CD4-positive, alpha-beta T cell treated with Interleukin-1 beta for 1 hour (primary cell): ENCODE data around the gene GPR3.

ENCODE experiments used
- DNase-seq, 2 donors: peaks; one replicate each; pipeline ENCODE4 v3.0.0-alpha.2; 2020 to 2022

GPR3 gene

DNA sequence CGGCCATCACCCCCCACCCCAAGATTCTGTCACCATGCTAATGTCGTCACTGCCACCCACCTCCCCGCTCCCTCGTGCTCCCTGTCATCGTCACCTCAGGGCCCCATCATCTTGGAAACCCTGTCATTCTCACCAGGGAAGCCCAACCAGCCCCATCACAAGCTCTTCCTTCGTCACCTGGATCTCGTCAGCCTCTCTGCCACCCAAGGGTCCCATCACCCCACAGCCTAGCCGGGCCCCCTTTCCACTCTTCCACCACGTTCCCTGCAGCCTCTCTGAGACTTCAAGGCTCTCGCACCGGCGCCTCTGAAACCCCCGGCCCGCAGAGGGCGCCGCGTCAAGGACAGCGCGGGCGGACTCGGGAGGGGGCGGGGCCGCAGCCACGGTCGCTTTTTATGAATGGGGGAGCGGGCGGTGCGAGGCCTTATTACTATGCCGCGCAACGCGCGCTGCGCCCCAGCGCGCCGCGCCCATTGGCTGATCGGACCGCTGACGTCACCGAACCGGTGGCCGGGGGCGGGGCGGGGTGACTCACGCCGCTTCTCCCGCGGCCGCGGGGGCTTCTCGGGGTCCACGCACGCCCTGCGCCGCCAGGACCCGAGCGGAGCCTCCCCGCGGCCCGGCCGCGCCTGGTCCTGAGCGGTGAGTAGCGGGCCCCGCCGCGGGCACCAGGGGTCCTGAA lies at the start of gene GPR3:
GPR3 (plus strand) TSS at position 527 of the 682 bp plus-strand sequence. CDS start 1,177 bp downstream, outside the sequence.
- peak; percentile 94 for DNase-seq

DNA sequence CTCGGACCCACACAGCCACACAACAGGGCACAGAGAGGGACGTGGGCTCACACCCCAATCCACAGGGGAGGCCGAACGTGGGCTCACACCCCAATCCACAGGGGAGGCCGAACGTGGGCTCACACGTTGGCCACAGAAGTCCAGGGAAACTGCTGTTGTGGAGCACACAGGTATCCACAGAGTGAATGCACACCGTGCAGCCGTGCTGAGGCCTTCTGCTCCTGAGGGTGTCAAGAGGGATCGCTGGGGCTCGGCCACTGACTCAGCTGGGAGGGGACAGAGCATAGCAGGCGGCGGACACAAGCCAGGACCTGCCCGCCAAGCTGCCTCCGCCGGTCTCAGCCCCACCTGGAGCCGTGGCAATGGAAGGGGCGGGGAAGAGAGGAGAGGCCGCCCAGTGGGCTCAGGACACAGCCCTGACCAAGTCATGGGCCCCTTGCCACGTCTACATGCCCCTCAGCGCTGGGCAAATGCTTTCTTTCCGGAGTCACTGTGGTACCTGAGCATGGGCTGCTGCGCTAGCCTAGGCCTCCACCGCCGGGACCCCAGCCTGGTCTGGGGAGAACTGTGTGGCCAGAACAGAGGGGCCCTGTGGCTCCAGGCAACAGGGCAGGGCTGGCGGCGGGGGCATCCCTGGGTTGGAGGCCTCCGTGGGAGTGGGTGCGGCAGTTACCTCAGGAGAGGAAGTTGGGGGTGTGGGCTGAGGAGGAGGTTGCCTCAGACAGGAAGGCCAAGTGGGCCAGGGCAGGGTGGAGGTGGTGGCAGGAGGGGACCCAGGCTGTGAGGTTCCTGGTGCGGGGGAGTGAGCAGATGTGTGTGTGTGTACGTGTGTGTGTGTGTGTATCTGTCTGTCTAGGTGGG lies 49.4 kb upstream of the GPR3 start:
- DNase-seq = peak; percentile 83 to 86

- DNase-seq = no peak
These were observed 48.8 kb upstream of the GPR3 start for GRCh38 chr1:27343639-27344025.

GRCh38 chr1:27345272-27345671 lies 47.1 kb upstream of the GPR3 start:
- DNase-seq = no peak

GRCh38 chr1:27346357-27346756 lies 46.1 kb upstream of the GPR3 start:
- DNase-seq = no peak

DNA sequence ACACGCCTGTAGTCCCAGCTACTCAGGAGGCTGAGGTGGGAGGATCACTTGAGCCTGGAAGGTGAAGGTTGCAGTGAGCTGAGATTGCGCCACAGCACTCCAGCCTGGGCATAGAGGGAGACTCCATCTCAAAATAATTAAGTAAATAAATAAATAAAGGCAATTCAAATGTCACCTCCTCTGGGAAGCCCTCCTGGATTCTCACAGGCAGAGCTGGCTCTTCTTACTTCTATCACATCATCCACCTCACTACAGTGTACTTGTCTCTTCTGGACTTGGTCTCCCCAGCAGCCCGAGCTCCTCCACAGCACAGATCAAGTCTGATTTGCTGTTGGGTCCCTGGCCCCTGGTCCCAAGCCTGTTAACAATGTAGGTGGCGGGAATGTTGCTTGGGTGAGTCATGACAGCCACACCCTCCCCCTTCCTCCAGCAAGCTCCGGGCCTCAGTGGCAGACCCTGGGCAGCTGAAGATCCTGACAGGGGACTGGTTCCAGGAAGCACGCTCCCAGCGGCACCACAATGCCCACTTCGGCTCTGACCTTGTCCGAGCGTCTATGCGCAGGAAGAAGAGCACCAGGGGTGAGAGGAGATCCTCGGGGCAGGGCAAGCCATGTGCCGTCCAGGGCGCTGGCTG lies 45.3 kb upstream of the GPR3 start:
- no peak for DNase-seq

DNA sequence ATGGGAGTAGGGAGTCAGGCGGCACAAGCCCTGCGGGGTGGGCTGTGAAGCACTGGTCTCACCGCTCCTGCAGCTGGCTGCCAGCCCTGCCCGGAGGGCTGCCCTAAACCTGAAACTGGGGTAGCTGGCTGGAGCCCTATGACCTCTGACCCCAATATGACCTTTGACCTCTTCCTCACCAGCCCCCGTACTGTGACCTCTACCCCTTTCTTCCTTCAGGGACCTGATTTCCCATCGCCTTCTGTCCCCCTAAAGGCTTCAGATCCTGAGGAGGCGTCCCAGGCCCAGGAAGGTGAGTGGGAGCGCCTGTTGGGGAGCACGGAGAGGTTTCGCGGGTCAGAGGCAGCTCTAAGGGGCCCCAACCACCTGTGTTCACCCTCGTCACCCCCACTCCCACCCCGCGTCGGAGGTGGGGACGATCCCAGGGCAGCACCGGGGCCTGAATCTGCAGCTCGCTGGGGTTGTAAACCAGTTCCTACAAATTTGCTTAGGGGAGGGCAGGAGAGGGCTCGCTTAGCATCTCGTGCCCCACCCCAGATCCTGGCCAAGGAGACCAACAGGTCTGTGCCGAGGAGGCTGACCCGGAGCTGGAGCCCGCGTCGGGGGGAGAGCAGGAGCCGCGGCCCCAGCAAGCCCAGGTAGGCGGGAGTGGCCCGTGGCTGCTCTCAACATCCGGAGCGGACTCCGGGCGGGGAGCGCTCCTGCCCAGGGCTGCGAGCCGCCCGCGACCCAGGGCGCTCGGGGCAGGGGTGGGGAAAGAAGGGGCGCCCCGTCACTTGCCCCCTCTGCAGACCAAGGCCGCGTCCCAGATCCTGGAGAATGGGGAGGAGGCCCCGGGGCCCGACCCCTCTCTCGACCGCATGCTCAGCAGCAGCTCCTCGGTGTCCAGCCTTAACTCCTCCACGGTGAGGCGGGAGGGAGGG lies 43.3 kb upstream of the GPR3 start:
- DNase-seq = peak; percentile 13 to 38

GRCh38 chr1:27349784-27350662 lies 42.4 kb upstream of the GPR3 start:
- DNase-seq = no peak

DNA sequence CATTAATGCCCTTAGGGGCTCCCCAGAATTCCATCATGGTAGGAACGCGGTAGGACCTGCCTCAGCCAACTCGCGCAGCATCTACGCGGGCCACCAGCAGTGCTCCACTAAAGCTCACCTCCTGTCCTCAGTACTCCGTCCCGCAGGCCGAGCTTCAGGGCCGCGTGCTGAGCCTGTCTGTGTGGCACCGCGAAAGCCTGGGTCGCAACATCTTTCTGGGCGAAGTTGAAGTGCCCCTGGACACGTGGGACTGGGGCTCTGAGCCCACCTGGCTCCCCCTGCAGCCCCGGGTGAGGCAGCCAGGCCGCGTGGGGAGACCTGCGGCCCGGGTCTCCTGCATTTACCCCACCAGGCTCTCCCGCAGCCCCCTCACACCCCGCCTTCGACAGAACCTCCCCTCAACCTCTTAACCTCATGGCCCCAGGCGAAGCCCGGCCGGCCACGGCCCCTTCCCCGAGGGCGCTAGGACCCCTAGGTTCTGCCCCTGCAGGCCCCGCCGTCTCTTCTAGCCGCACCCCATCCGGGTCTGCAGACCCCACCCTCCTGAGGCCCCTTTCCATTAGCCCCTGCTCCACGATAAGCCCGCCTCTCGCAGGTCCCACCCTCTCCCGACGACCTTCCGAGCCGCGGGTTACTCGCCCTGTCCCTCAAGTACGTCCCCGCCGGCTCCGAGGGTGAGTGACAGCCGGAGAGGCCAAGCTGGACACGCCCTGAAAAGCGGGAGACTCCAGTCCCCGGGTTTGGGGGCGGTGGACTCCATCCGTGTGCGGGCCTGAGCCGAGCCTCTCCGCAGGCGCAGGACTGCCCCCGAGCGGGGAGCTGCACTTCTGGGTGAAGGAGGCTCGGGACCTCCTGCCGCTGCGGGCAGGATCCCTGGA lies 41.5 kb upstream of the GPR3 start:
- no peak for DNase-seq

DNA sequence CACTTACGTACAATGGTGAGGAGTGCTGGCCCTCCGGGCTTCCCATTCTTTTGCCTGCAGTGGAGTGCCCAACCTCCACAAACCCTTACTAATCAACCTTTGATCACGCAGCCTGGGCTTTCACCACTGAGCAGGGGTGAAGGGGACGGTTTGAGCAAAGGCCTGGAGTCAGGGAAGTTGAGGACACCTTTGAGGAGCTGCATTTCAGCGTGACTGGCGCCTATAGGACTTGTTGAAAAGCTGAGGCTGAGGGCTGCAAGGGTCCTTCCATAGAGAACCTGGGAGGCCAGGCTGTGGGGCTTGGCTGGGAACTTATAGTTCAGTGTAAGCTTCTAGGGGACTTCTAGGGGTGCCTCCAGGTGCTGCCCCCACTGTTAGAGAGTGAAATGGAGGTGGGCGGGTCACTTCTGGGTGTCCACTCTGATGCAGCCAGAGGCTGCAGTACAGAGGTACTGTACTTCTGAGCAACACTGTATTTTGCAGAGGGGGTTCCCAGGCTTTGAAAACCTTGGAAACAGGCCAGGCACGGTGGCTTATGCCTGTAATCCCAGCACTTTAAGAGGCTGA lies 40.8 kb upstream of the GPR3 start:
- no peak for DNase-seq

DNA sequence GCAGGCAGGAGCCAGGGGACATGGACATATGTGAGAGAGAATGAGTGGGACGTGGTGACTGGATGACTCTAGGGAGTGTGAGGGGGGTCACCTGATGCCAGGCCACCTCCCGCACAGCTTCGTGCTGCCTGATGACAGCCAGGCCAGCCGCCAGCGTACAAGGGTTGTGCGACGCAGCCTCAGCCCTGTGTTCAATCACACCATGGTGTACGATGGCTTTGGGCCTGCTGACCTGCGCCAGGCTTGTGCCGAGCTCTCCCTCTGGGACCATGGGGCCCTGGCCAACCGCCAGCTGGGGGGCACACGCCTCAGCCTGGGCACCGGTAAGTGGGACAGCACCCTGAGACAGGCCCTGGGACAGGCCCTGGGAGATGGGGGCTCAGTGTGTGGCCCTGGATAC lies 39.3 kb upstream of the GPR3 start:
- no peak for DNase-seq

DNA sequence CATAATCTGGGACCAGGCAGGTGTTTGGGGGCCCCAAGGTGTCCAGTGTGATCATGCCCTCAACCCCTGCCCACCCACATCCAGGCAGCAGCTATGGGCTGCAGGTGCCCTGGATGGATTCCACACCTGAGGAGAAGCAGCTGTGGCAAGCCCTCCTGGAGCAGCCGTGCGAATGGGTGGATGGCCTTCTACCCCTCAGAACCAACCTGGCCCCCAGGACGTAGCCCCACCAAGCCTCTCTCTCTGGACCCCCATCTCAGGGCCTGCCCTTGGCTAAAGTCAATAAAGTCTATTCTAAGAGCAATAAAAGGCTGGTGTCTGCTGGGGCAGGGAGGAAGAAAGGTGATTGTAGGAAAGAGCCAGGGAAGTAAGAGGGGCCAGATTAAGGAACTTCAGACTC lies 38.8 kb upstream of the GPR3 start:
- no peak for DNase-seq

DNA sequence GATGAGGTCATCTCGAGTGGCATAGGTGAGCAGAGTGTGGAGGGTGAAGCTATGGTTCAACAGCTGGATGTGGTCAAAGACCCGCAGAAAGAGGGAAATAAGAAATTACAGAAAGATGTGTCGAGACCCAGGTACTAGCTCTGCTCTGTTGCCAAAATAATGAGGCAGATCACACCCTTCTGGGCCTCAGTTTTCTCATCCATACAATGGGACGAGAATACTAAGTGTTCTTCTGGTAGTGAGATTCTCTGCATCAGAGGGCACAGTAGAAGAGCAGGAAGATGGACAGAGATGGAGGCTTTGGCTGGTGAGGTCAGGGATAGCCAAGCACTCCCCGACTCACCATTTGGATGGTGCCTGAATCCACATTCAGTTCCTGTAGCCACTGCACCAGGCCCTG lies 36.7 kb upstream of the GPR3 start:
- DNase-seq = no peak

DNA sequence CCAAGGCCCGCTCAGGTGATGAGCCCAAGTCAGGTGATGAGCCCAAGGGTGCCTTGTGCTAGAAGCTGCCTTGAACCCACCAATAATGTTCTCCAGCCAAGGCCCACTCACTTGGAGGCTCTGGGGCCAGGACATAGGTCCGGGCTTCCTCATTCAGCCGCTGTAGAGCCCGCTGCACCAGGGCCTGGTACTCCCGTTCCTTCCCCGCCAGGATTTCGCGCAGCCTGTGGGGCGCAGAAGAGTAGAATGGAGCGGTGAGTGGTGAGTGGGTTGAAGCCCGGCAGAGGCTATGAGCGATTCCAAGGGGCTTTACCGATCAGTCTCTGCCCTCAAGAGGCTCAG lies 36.2 kb upstream of the GPR3 start:
- DNase-seq = no peak

DNA sequence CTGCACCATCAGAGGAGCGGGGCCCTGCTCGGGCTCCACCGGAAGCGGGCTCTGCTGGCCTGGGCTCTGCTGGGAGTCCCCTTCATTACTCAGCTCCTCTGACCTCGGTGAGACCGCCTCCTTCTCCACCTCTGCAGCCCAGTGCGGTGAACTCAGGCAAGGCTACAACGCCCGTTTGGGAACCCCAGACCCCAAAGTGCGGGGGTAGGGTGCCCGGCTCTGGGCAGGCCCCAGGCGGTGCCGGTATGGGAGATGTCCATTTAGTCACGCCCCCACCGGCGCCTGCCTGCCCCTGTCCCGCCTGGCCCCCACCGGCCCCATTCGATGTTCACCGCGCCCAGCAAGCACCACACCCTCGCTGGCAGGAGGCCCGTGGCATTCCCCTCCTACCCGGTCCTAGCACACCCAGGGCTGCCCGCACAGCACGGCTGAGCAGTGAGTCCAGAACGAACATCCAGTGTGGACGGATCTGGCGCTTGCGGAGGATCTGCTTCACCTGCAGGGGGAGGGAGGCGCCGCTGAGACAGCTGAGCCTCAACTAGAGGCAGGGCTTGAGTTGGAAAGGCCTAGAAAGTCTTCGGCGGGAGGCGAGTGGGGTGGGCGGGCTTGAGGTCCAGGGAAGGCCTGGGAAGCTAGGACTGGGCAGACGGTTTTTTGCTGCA lies 35.7 kb upstream of the GPR3 start:
- peak; percentile 33 to 58 for DNase-seq

DNA sequence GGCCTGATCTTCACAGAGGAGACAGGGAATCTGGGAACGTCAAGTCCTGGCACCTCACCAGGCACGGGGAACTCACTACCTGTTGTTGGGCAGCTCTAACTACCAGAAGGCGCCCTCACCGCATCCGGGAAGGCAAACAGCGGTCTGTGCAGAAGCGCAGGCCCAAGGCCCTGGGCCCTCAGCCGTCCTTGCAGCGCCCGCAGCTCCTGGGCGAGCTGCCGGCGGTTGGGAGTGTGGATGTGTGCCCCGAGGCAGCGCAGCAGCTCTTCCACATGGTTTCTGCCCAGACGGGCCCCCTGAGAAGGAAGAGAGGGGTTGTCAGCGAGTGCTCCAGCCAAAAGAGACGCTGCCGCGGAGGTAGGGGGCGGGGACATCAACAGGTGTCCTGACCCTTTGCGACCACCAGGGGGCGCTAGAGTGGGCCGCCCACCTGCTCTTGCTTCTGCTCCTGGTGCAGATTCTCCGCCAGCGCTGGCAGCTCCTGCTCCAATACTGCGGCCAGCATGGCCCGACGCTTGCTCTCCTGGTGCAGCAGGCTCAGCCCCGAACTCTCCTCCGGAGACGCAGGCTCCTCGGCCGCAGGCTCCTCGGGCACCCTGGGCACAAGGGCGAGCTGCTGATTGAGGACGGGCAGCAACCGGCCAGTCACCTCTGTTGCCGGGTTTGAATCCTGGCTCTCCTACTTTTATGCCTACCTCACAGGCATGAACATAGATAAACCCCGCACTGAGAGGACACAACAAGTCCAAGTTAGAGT lies 35.0 kb upstream of the GPR3 start:
- peak; percentile 83 for DNase-seq

DNA sequence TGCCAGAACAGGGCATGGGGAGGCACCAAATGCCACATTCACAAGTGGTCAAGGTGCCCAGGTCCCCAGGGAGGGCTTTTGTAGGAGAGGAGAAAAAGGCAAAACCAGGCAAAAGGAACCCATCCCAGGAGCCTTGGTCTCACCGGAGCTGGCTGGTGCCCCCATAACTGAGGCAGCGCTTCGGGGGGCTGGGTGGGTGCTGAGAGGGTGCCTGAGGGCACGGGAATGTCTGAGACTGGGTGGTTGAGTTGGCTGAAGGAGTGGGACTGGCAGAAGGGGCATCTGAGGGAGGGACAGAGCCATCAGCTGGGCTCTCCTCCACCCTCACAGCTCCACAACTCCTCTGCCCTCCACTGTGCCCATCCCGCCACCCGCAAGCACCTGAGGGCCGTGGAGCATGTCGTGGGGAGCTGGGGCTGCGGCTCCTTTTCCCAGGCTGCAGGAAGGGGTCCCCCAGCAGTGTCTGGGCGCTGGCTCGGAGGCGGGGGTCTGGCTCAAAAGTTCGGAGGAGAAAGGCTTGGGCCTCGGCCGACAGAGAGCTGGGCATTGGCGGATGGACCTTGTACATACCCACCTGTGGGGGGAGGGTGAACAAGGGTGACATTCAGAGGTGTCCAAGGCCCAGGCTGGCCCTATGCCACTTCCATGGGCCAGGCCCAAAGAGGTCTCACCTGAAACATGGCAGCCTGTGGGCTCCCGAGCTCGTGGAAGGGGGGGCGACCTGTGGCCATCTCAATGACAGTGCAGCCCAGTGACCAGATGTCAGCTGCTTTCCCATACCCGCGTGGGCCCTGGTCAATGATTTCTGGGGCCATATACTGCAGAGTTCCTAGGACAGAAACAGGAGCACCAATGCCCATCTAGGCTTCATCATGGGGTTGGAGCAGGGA lies 34.1 kb upstream of the GPR3 start:
- DNase-seq = no peak

- DNase-seq = no peak
These were observed 33.5 kb upstream of the GPR3 start for GRCh38 chr1:27358928-27359313.
